Keratinocyte (primary cell): ENCODE results near the gene KIF16B. TPM values are rescaled to one million over a fixed set of nuclear protein-coding genes. Genes with fewer than 3 reads are reported as not detected.

Source experiments
- DNase-seq: peaks from one replicate; pipeline ENCODE4 v3.0.0-alpha.2; 2011; ENCODE audit warnings: low read depth, missing footprints, low spot score
- FAIRE-seq: peaks from 2 replicates; lab custom pipeline; 2011; peaks lifted over from hg19 to GRCh38; lab: Jason Lieb, UNC
- H2AFZ ChIP-seq: 2 replicates; pipeline ENCODE4 v1.6.0; 2012; ENCODE audit warnings: low read length, control low read depth, inconsistent platforms; ENCODE audit not compliant: control insufficient read depth
- H3K27ac ChIP-seq: 2 replicates; pipeline ENCODE4 v1.5.1; 2011; ENCODE audit warnings: low read length; ENCODE audit not compliant: control insufficient read depth, insufficient read depth
- H3K27me3 ChIP-seq: 3 replicates; pipeline ENCODE4 v1.6.0; 2011; ENCODE audit warnings: low read length; ENCODE audit not compliant: control insufficient read depth, insufficient read depth; ENCODE audit errors: extremely low read depth
- H3K36me3 ChIP-seq, 2 experiments: 2 replicates in 1 of 2; 3 replicates in 1 of 2; pipeline ENCODE4 v1.5.1; 2011; ENCODE audit warnings: low read length in 2 of 2, mild to moderate bottlenecking in 1 of 2; ENCODE audit not compliant: control insufficient read depth in 2 of 2, insufficient read depth in 2 of 2; ENCODE audit errors: extremely low read depth in 1 of 2
- H3K4me1 ChIP-seq: 3 replicates; pipeline ENCODE4 v1.5.1; 2011; ENCODE audit warnings: low read length; ENCODE audit not compliant: control insufficient read depth, insufficient read depth; ENCODE audit errors: extremely low read depth
- H3K4me2 ChIP-seq: 3 replicates; pipeline ENCODE4 v1.6.0; 2011; ENCODE audit warnings: low read depth, low read length; ENCODE audit not compliant: control insufficient read depth, insufficient read depth; ENCODE audit errors: extremely low read depth
- H3K4me3 ChIP-seq, 3 experiments: fragments of 200-600 bp in 1 of 3; sonication (generic) in 1 of 3; 2 replicates in 2 of 3; 3 replicates in 1 of 3; pipeline ENCODE4 v1.5.1; 2011 to 2016; ENCODE audit warnings: low read length in 3 of 3, mild to moderate bottlenecking in 3 of 3, control low read depth in 2 of 3, inconsistent platforms in 1 of 3, low read depth in 1 of 3, mixed read lengths in 1 of 3, mixed run types in 1 of 3, moderate library complexity in 1 of 3; ENCODE audit not compliant: control insufficient read depth in 2 of 3, insufficient read depth in 2 of 3; ENCODE audit errors: extremely low read depth in 1 of 3
- H3K79me2 ChIP-seq: 2 replicates; pipeline ENCODE4 v1.6.0; 2012; ENCODE audit warnings: low read length; ENCODE audit not compliant: control insufficient read depth, insufficient read depth
- H3K9ac ChIP-seq: 3 replicates; pipeline ENCODE4 v1.6.0; 2011; ENCODE audit warnings: low read length; ENCODE audit not compliant: control insufficient read depth, insufficient read depth; ENCODE audit errors: extremely low read depth
- H3K9me1 ChIP-seq: 3 replicates; pipeline ENCODE4 v1.6.0; 2011; ENCODE audit warnings: low read length; ENCODE audit not compliant: control insufficient read depth, insufficient read depth; ENCODE audit errors: extremely low read depth
- H3K9me3 ChIP-seq: 2 replicates; pipeline ENCODE4 v1.5.1; 2012; ENCODE audit warnings: low read depth, low read length; ENCODE audit not compliant: control insufficient read depth
- H4K20me1 ChIP-seq: 3 replicates; pipeline ENCODE4 v1.6.0; 2011; ENCODE audit warnings: low read length; ENCODE audit not compliant: control insufficient read depth, insufficient read depth; ENCODE audit errors: extremely low read depth
- EZH2 ChIP-seq: IDR thresholded peaks from one replicate; pipeline ENCODE4 v1.6.1; 2012; ENCODE audit warnings: inconsistent platforms, mild to moderate bottlenecking, low read length, moderate library complexity
- dilution Hi-C: fragments of 300-500 bp; cut with MboI; formaldehyde crosslinking; loops from one replicate; pipeline ENCODE4 v1.7.0; 2020; ENCODE audit warnings: low sequenced_read_pairs; ENCODE audit not compliant: extremely low pct_ligation_motif_present
- polyA plus RNA-seq, 5 experiments: library from polyadenylated mRNA; depleted of rRNA in 3 of 5; stranded (reverse) in 3 of 5; stranded (forward) in 1 of 5; unstranded in 1 of 5; fragments of >200 nt; gene quantifications; 1 replicate in 1 of 5; 2 replicates in 3 of 5; 3 replicates in 1 of 5; pipeline versions ENCODE4 v1.2.1 to v1.2.3, GENCODE V29; 2011 to 2012; ENCODE audit warnings: missing spikeins in 2 of 5, low read depth in 1 of 5, low replicate concordance in 1 of 5
- TF ChIP-seq, protein P1 (sequence below), 3 experiments: IDR thresholded peaks in 1 of 3; conservative IDR thresholded peaks in 1 of 3; optimal IDR thresholded peaks in 1 of 3; 2 replicates in 2 of 3; 3 replicates in 1 of 3; pipeline versions ENCODE3 to v1.5.1; 2011; ENCODE audit warnings: low read length in 3 of 3, mild to moderate bottlenecking in 3 of 3, moderate library complexity in 2 of 3, control low read depth in 1 of 3, inconsistent platforms in 1 of 3; ENCODE audit not compliant: insufficient read depth in 2 of 3; ENCODE audit errors: extremely low read depth in 1 of 3

KIF16B gene
- polyA plus RNA-seq, 1 donor (not counting 4 experiments of a cell fraction or from before 2014, with no cell fraction given) = 16.1 TPM

DNA sequence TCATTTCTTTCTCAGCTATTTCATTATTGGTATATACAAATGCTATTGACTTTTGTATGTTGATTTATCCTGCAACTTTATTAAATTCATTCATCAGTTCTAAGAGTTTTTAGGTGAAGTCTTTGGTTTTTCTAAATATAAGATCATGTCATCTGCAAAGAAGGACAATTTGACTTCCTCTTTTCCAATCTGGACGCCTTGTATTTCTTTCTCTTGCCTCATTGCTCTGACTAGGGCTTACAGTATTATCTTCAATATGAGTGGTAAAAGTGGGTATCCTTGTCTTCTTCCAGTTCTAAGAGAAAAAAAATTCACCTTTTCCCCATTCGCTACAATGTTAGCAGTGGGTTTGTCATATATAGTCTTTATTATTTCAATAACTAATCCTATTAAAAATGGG lies 38.0 kb downstream of the KIF16B start:
- FAIRE-seq (no peak), DNase-seq (no peak)
- Histone ChIP-seq H3K27me3 (no peaks in the 10 kb centered on the region), H3K79me2 (peaks cover 23% of the 10 kb centered on the region), H3K27ac (no peak overlapping the region), H2AFZ (no peak overlapping the region), H3K9ac (no peak overlapping the region), H4K20me1 (no peaks in the 10 kb centered on the region), H3K36me3 (no peaks in the 10 kb centered on the region), H3K9me1 (no peaks in the 10 kb centered on the region), H3K4me3 (no peak overlapping the region), H3K4me2 (no peak overlapping the region), H3K9me3 (no peaks in the 10 kb centered on the region), H3K4me1 (peaks cover 5% of the 10 kb centered on the region)
- dilution Hi-C loops = no loop called here
- no peak for TF ChIP-seq EZH2
- TF ChIP-seq, protein P1, sequence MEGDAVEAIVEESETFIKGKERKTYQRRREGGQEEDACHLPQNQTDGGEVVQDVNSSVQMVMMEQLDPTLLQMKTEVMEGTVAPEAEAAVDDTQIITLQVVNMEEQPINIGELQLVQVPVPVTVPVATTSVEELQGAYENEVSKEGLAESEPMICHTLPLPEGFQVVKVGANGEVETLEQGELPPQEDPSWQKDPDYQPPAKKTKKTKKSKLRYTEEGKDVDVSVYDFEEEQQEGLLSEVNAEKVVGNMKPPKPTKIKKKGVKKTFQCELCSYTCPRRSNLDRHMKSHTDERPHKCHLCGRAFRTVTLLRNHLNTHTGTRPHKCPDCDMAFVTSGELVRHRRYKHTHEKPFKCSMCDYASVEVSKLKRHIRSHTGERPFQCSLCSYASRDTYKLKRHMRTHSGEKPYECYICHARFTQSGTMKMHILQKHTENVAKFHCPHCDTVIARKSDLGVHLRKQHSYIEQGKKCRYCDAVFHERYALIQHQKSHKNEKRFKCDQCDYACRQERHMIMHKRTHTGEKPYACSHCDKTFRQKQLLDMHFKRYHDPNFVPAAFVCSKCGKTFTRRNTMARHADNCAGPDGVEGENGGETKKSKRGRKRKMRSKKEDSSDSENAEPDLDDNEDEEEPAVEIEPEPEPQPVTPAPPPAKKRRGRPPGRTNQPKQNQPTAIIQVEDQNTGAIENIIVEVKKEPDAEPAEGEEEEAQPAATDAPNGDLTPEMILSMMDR (optimal IDR thresholded peaks at IDR 0.05 in 1 of 3, IDR thresholded peaks at IDR 0.05 in 1 of 3, conservative IDR thresholded peaks at IDR 0.05 in 1 of 3; ENCODE audit: extremely low read depth in 1 of 3, insufficient read depth in 2 of 3, low read length in 3 of 3) = no peak

DNA sequence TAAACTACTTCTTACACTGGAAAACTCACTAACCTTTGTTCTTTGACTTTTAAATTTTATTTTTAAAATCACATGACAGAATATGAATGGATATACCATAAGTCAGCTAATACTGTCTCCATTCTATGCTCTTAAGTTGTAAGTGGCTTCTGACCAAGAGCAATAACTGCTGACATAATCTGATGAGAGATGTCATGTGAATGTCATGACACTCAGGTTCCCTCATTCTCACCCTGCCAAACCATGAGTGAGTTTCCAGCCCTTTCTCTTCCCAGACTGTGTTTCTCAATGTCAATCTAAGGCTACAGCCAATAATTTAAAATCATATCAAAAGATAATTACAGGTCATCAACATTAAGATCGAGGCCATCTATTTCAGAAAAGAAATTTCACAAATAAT lies 39.7 kb downstream of the KIF16B start:
- H3K9ac ChIP-seq = no peak overlapping the region
- DNase-seq = no peak
- H2AFZ ChIP-seq = no peak overlapping the region
- peaks cover 14% of the 10 kb centered on the region for H3K4me1 ChIP-seq
- TF ChIP-seq, protein P1 (optimal IDR thresholded peaks at IDR 0.05 in 1 of 3, IDR thresholded peaks at IDR 0.05 in 1 of 3, conservative IDR thresholded peaks at IDR 0.05 in 1 of 3; ENCODE audit: extremely low read depth in 1 of 3, insufficient read depth in 2 of 3, low read length in 3 of 3) = no peak
- TF ChIP-seq EZH2 = no peak
- H3K36me3 ChIP-seq = no peaks in the 10 kb centered on the region
- no peaks in the 10 kb centered on the region for H3K27me3 ChIP-seq
- no peaks in the 10 kb centered on the region for H3K9me3 ChIP-seq
- FAIRE-seq = no peak
- H3K4me2 ChIP-seq = no peak overlapping the region
- H3K4me3 ChIP-seq = no peak overlapping the region
- dilution Hi-C loops = no loop called here
- H3K79me2 ChIP-seq = peaks cover 22% of the 10 kb centered on the region
- H3K9me1 ChIP-seq = no peaks in the 10 kb centered on the region
- H3K27ac ChIP-seq = no peak overlapping the region
- H4K20me1 ChIP-seq = no peaks in the 10 kb centered on the region
